ENCODE results near the gene ERCC1.

ERCC1 gene

GRCh38 chr19:45448887-45449299, 25.2 kb upstream of the ERCC1 start:
- Histone ChIP-seq H3K4me1 (ENCODE audit: control insufficient read depth, insufficient read depth, low read length) (peaks cover 14% of the 10 kb centered on the region), H3K36me3 (ENCODE audit: control insufficient read depth, insufficient read depth, low read length) (no peaks in the 10 kb centered on the region), H3K27me3 (ENCODE audit: control insufficient read depth, insufficient read depth, low read length) (no peaks in the 10 kb centered on the region), H3K9ac (ENCODE audit: low read length) (no peak overlapping the region), H3K4me3 (ENCODE audit: low read length) (no peak overlapping the region), H3K27ac (ENCODE audit: low read depth, low read length) (no peak overlapping the region)

- Histone ChIP-seq H3K9ac (ENCODE audit: low read length) (no peak overlapping the region), H3K27ac (ENCODE audit: low read depth, low read length) (no peak overlapping the region), H3K36me3 (ENCODE audit: control insufficient read depth, insufficient read depth, low read length) (no peaks in the 10 kb centered on the region), H3K27me3 (ENCODE audit: control insufficient read depth, insufficient read depth, low read length) (no peaks in the 10 kb centered on the region), H3K4me1 (ENCODE audit: control insufficient read depth, insufficient read depth, low read length) (peaks cover 14% of the 10 kb centered on the region), H3K4me3 (ENCODE audit: low read length) (no peak overlapping the region)
These were observed 24.7 kb upstream of the ERCC1 start for GRCh38 chr19:45448425-45448756.

DNA sequence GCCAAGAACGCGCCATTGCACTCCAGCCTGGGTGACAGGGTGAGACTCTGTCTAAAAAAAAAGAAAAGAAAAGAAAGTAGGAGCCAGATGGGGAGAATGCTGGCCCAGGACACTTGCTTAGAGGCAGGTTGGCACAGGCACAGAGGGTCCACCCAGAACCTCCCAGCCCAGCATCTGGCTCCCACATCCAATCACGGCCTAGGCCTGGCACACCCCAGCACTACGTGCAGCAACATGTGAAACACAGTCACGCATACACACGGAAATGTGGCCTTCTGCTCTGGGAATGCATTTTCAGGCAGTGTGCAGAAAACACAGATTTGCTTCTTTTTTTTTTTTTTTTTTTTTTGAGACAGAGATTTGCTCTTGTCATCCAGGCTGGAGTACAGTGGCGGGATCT, 23.2 kb upstream of the ERCC1 start:
- no peak overlapping the region for H3K9ac ChIP-seq (ENCODE audit: low read length)
- no peak overlapping the region for H3K4me3 ChIP-seq (ENCODE audit: low read length)
- H3K27ac ChIP-seq (ENCODE audit: low read depth, low read length) = no peak overlapping the region
- H3K4me1 ChIP-seq (ENCODE audit: control insufficient read depth, insufficient read depth, low read length) = peaks cover 20% of the 10 kb centered on the region
- no peaks in the 10 kb centered on the region for H3K27me3 ChIP-seq (ENCODE audit: control insufficient read depth, insufficient read depth, low read length)
- no peaks in the 10 kb centered on the region for H3K36me3 ChIP-seq (ENCODE audit: control insufficient read depth, insufficient read depth, low read length)

- no peak overlapping the region for H3K27ac ChIP-seq (ENCODE audit: low read depth, low read length)
- H3K9ac ChIP-seq (ENCODE audit: low read length) = no peak overlapping the region
- H3K4me1 ChIP-seq (ENCODE audit: control insufficient read depth, insufficient read depth, low read length) = peaks cover 20% of the 10 kb centered on the region
- H3K27me3 ChIP-seq (ENCODE audit: control insufficient read depth, insufficient read depth, low read length) = no peaks in the 10 kb centered on the region
- no peak overlapping the region for H3K4me3 ChIP-seq (ENCODE audit: low read length)
- H3K36me3 ChIP-seq (ENCODE audit: control insufficient read depth, insufficient read depth, low read length) = no peaks in the 10 kb centered on the region
These were observed 22.6 kb upstream of the ERCC1 start for GRCh38 chr19:45446295-45446694.

- Histone ChIP-seq H3K27me3 (ENCODE audit: control insufficient read depth, insufficient read depth, low read length) (no peaks in the 10 kb centered on the region), H3K27ac (ENCODE audit: low read depth, low read length) (no peak overlapping the region), H3K4me3 (ENCODE audit: low read length) (no peak overlapping the region), H3K9ac (ENCODE audit: low read length) (no peak overlapping the region), H3K36me3 (ENCODE audit: control insufficient read depth, insufficient read depth, low read length) (no peaks in the 10 kb centered on the region), H3K4me1 (ENCODE audit: control insufficient read depth, insufficient read depth, low read length) (peaks cover 20% of the 10 kb centered on the region)
These were observed 21.4 kb upstream of the ERCC1 start for GRCh38 chr19:45445139-45445538.

DNA sequence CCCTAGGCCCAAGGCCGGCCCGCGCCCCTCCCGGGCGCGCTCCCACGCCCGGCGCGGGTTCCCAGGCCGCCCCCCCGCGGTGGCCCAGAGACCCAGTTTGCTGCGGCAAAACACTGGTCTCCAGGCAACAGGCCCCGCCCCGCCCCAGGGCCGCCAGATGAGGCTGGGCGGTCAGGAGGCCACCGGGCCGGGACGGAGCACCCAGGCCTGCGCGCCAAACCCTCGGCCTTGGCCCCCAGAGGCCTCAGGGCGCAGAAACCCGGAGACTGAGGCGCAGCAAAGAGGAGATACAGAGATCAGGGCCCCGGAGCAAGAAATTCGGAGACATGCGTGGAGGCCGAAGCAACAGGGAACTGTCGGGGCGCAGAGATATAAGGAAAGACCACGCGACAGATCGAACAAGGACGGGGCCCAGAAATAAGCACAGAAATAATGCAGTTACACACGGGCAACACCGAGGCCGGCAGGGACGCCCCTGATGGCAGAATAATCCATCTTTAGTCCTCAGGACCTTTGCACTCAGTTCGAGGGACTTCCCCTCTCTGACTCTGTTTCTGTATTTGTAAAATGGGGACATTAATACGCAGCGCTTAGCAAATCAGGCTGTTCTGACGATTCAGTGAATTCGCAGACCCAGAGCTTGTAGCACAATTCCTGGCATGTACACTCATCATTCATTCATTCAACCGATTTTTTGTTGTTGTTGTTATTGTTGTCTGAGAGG, 20.8 kb upstream of the ERCC1 start:
- Histone ChIP-seq H3K27ac (ENCODE audit: low read depth, low read length) (peak overlapping the region; percentile 83), H3K27me3 (ENCODE audit: control insufficient read depth, insufficient read depth, low read length) (no peaks in the 10 kb centered on the region), H3K9ac (ENCODE audit: low read length) (peak overlapping the region; percentile 38), H3K36me3 (ENCODE audit: control insufficient read depth, insufficient read depth, low read length) (no peaks in the 10 kb centered on the region), H3K4me1 (ENCODE audit: control insufficient read depth, insufficient read depth, low read length) (peaks cover 16% of the 10 kb centered on the region), H3K4me3 (ENCODE audit: low read length) (peak overlapping the region; percentile 65)

DNA sequence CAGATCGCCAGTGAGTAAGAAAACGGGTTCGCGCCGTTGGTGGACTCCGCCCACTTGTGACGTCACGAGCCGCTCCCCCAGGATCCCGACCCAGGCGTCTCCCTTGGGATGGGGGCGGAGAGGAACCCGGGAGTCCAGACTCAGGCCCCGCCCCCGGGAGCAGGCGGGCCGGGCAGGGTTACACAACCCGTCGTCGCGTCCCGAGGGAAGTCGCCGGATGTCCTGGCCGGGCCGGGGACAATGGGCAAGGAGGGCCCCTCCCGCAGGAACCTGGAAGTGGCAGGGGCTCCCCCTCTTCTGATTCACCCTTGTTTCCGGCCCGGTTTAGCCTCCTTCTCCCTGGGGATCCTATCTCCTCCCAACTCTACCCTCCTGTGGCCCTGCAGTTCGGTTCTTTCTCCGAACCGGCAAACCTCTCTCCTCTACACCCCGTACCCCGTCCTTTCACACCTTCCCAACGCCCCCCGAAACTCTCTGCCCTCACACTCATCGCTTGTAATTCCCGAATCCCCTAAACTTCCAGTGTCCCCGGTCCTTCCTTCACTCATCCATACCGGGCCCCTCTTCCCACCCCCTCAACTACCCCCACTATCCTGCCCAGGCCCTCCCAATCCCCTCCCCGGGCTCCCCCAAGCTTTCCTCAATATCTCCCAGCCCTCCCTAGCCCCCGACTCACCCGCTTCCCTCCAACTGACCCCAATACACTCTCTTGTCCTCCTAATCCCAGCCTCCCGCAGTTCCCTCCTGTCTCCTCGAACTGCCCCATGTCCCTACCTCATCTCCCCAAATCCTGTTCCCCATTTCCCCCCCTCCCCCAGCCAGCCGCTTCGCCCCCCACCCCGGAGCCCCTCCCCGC, 20.0 kb upstream of the ERCC1 start:
- peaks cover 16% of the 10 kb centered on the region for H3K4me1 ChIP-seq (ENCODE audit: control insufficient read depth, insufficient read depth, low read length)
- H3K9ac ChIP-seq (ENCODE audit: low read length) = peak overlapping the region; percentile 84

GRCh38 chr19:45442778-45443461, 19.2 kb upstream of the ERCC1 start:
- Histone ChIP-seq H3K27ac (ENCODE audit: low read depth, low read length) (peak overlapping the region; percentile 83), H3K4me3 (ENCODE audit: low read length) (peak overlapping the region; percentile 73), H3K9ac (ENCODE audit: low read length) (no peak overlapping the region), H3K4me1 (ENCODE audit: control insufficient read depth, insufficient read depth, low read length) (peaks cover 16% of the 10 kb centered on the region), H3K36me3 (ENCODE audit: control insufficient read depth, insufficient read depth, low read length) (no peaks in the 10 kb centered on the region), H3K27me3 (ENCODE audit: control insufficient read depth, insufficient read depth, low read length) (no peaks in the 10 kb centered on the region)

More for the DNA sequence above, 20.0 kb upstream of the ERCC1 start:
- peak overlapping the region; percentile 73 for H3K4me3 ChIP-seq (ENCODE audit: low read length)
- H3K27me3 ChIP-seq (ENCODE audit: control insufficient read depth, insufficient read depth, low read length) = no peaks in the 10 kb centered on the region
- H3K36me3 ChIP-seq (ENCODE audit: control insufficient read depth, insufficient read depth, low read length) = no peaks in the 10 kb centered on the region
- peak overlapping the region; percentile 83 for H3K27ac ChIP-seq (ENCODE audit: low read depth, low read length)

GRCh38 chr19:45442408-45442777, 18.7 kb upstream of the ERCC1 start:
- Histone ChIP-seq H3K9ac (ENCODE audit: low read length) (no peak overlapping the region), H3K27me3 (ENCODE audit: control insufficient read depth, insufficient read depth, low read length) (no peaks in the 10 kb centered on the region), H3K4me3 (ENCODE audit: low read length) (peak overlapping the region; percentile 73), H3K27ac (ENCODE audit: low read depth, low read length) (no peak overlapping the region), H3K4me1 (ENCODE audit: control insufficient read depth, insufficient read depth, low read length) (peaks cover 16% of the 10 kb centered on the region), H3K36me3 (ENCODE audit: control insufficient read depth, insufficient read depth, low read length) (no peaks in the 10 kb centered on the region)

DNA sequence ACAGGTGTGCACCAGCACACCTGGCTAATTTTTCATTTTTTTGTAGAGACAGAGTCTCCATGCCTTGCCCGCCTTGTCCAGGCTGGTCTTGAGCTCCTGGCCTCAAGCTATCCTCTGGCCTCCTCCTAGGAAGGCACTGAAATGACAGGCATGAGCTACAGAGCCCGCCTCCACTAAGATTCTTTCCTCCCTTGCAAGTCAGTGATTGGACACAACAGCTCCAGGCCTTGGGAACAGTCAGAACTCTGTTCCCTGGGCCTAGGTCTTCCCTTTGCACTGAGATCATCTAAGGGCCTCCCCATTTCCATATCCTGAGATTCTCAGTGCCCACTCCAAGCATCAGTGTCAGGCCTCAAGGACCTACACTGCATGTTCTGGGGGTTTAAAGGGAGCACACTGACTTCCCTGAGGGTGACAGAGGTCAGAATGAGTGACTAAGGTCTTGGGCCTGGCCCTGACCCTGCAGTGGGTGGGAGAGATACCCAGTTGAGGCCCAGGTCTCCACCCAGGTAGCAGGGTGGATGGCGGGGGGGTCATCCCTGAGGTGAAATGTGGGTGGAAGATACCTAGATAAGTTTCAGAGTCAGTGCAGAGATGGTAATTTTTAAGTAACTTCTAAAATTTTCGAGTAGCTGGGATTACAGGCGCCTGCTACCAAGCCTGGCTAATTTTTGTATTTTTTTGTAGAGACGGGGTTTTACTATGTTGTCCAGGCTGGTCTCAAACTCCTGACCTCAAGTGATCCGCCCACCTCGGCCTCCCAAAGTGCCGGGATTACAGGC, 17.3 kb upstream of the ERCC1 start:
- Histone ChIP-seq H3K4me3 (ENCODE audit: low read length) (no peak overlapping the region), H3K9ac (ENCODE audit: low read length) (no peak overlapping the region), H3K36me3 (ENCODE audit: control insufficient read depth, insufficient read depth, low read length) (no peaks in the 10 kb centered on the region), H3K27me3 (ENCODE audit: control insufficient read depth, insufficient read depth, low read length) (no peaks in the 10 kb centered on the region), H3K4me1 (ENCODE audit: control insufficient read depth, insufficient read depth, low read length) (peaks cover 16% of the 10 kb centered on the region), H3K27ac (ENCODE audit: low read depth, low read length) (no peak overlapping the region)

- Histone ChIP-seq H3K27me3 (ENCODE audit: control insufficient read depth, insufficient read depth, low read length) (no peaks in the 10 kb centered on the region), H3K4me1 (ENCODE audit: control insufficient read depth, insufficient read depth, low read length) (peaks cover 16% of the 10 kb centered on the region), H3K9ac (ENCODE audit: low read length) (no peak overlapping the region), H3K36me3 (ENCODE audit: control insufficient read depth, insufficient read depth, low read length) (no peaks in the 10 kb centered on the region), H3K4me3 (ENCODE audit: low read length) (peak overlapping the region; percentile 40), H3K27ac (ENCODE audit: low read depth, low read length) (peak overlapping the region; percentile 79)
These were observed 16.5 kb upstream of the ERCC1 start for GRCh38 chr19:45440259-45440638.
